Esophagus squamous epithelium (tissue), 5 donors: ENCODE results near the gene STAM. TPM values are rescaled to one million over a fixed set of nuclear protein-coding genes. Genes with fewer than 3 reads are reported as not detected.

ENCODE experiments used
- DNase-seq: peaks from one replicate; lab custom pipeline; 2025; lab: John Stamatoyannopoulos, UW
- H3K27ac ChIP-seq, 4 donors: fragments of 200-600 bp; sonication (generic); one replicate each; pipeline ENCODE4 v1.5.1; 2016 to 2019; ENCODE audit warnings: mild to moderate bottlenecking in 1 of 4
- H3K27me3 ChIP-seq, 4 donors: fragments of 200-600 bp; sonication (generic); 1 replicate in 3 of 4; 2 replicates in 1 of 4; pipeline versions ENCODE4 v1.5.1 to v1.6.0; 2017 to 2021; ENCODE audit warnings: antibody characterized with exemption in 1 of 4
- H3K36me3 ChIP-seq, 3 donors: fragments of 200-600 bp; sonication (generic); one replicate each; pipeline ENCODE4 v1.5.1; 2016 to 2019
- H3K4me1 ChIP-seq, 3 donors: fragments of 200-600 bp; sonication (generic); one replicate each; pipeline ENCODE4 v1.5.1; 2017 to 2019
- H3K4me3 ChIP-seq, 4 donors: fragments of 200-600 bp; sonication (generic); 1 replicate in 3 of 4; 2 replicates in 1 of 4; pipeline ENCODE4 v1.5.1; 2016 to 2019; ENCODE audit warnings: mild to moderate bottlenecking in 2 of 4, moderate library complexity in 1 of 4
- H3K9me3 ChIP-seq, 3 donors: fragments of 200-600 bp; sonication (generic); one replicate each; pipeline ENCODE4 v1.5.1; 2016 to 2019
- POLR2A ChIP-seq, 4 donors: fragments of 450-650 bp; IDR thresholded peaks; one replicate each; pipeline ENCODE4 v1.6.1; 2017; ENCODE audit warnings: antibody characterized with exemption in 4 of 4, mild to moderate bottlenecking in 4 of 4, moderate library complexity in 3 of 4
- WGBS, 2 donors: methylation state at CpG; one replicate each; pipeline ENCODE4 v1.1.5; 2018; 5-methylcytosine and 5-hydroxymethylcytosine counted together
- intact Hi-C: fragments of 100-400 bp; cut with DNase I; formaldehyde crosslinking; loops from one replicate; pipeline ENCODE4 v1.15.0; 2022
- total RNA-seq, 4 donors: library from RNA; depleted of rRNA; stranded (reverse); fragments of >200 nt; gene quantifications; one replicate each; pipeline ENCODE4 v1.1.0, GENCODE V29; 2016
- TF ChIP-seq, protein P1 (sequence below), 6 experiments: fragments of 450-650 bp in 4 of 6; fragments of 200-600 bp in 2 of 6; sonication (generic) in 2 of 6; IDR thresholded peaks; one replicate each; pipeline ENCODE4 v1.5.1; 2016 to 2019; ENCODE audit warnings: antibody characterized with exemption in 6 of 6, mild to moderate bottlenecking in 4 of 6, moderate library complexity in 4 of 6
- donor health status: DM: yes; HTN: yes; CAD: no.

STAM gene
- total RNA-seq, 4 donors from 2014 or later, result 19.9 to 28.6 (median 22.7) TPM

DNA sequence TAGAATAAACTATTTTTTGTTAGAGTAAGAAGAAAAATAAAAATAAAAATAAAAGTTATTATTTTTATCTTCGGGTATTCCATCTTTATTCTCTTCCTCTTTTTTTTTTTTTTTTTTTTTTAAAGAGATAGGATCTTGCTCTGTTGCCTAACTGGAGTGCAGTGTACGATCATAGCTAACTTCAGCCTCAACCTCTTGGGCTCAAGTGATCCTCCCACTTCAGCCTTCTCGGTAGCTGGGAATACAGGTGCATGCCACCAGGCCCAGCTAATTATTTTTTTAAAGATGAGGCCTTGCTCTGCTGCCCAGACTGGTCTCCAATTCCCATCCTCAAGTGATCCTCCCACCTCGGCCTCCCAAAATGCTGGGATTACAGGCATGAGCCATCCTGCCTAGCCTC is 15.4 kb downstream of the STAM start:
- TF ChIP-seq POLR2A (IDR thresholded peaks at IDR 0.05), result no peak
- TF ChIP-seq, protein P1, sequence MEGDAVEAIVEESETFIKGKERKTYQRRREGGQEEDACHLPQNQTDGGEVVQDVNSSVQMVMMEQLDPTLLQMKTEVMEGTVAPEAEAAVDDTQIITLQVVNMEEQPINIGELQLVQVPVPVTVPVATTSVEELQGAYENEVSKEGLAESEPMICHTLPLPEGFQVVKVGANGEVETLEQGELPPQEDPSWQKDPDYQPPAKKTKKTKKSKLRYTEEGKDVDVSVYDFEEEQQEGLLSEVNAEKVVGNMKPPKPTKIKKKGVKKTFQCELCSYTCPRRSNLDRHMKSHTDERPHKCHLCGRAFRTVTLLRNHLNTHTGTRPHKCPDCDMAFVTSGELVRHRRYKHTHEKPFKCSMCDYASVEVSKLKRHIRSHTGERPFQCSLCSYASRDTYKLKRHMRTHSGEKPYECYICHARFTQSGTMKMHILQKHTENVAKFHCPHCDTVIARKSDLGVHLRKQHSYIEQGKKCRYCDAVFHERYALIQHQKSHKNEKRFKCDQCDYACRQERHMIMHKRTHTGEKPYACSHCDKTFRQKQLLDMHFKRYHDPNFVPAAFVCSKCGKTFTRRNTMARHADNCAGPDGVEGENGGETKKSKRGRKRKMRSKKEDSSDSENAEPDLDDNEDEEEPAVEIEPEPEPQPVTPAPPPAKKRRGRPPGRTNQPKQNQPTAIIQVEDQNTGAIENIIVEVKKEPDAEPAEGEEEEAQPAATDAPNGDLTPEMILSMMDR (IDR thresholded peaks at IDR 0.05), result no peak
- Histone ChIP-seq H3K36me3 (peaks cover 0 to 26% (median 0%) of the 10 kb centered on the region in 3 donors), H3K4me1 (peaks cover 0 to 14% (median 2%) of the 10 kb centered on the region in 3 donors), H3K27me3 (no peaks in the 10 kb centered on the region), H3K4me3 (no peak overlapping the region), H3K9me3 (no peaks in the 10 kb centered on the region), H3K27ac (no peak overlapping the region)
- DNase-seq, result no peak
- intact Hi-C loops, result no loop called here
- WGBS, 2 donors, result 86 to 89% methylated on average over 4 of the region's 4 CpGs

DNA sequence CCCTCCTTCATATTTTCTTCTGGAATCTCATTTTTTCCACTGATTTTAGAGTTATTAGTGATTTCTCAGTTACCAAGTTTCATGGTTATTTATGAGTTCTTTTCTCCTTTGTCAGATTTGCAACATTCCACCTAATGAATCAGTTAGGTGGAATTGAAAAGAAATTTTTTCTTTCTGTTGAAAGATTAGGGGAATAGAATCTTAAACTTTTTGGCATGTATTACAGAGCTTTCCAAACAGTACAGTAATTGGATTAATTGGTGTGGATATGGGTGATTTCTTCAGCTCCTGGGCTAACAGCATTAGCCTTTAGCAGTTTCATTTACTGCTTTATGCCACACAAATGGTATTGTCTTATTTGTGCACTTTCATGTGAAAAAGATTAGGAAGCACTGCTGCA is 17.0 kb downstream of the STAM start:
- Histone ChIP-seq H3K4me1 (peaks cover 0 to 25% (median 2%) of the 10 kb centered on the region in 3 donors), H3K27me3 (no peaks in the 10 kb centered on the region), H3K36me3 (peaks cover 0 to 26% (median 0%) of the 10 kb centered on the region in 3 donors), H3K4me3 (no peak overlapping the region), H3K27ac (no peak overlapping the region), H3K9me3 (no peaks in the 10 kb centered on the region)
- TF ChIP-seq, protein P1 (IDR thresholded peaks at IDR 0.05), result no peak
- TF ChIP-seq POLR2A (IDR thresholded peaks at IDR 0.05), result no peak
- no peak for DNase-seq
- intact Hi-C loops, result no loop called here

DNA sequence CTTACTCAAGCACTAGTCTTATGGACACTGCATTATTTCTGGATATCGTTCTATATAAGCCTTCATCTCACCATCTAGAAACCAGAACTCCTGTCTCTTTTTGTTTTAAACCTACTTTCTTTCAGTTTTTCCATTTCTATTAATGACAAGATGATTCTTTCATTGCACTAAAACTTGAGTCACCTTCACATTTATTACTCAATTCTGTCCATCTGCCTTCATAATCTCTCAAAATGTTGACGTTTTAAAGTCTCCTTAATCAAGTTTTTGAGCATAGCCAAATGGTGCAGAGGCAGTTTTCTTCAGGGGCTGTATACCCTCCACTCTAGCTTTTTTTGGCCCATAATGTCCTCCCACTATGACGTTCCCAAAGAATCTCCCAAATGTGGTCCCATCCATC is 17.6 kb downstream of the STAM start:
- no peaks in the 10 kb centered on the region for H3K27me3 ChIP-seq
- DNase-seq, result no peak
- H3K27ac ChIP-seq, result no peak overlapping the region
- 81 to 86% methylated on average over 3 of the region's 3 CpGs for WGBS, 2 donors
- H3K9me3 ChIP-seq, result no peaks in the 10 kb centered on the region
- TF ChIP-seq, protein P1 (IDR thresholded peaks at IDR 0.05), result no peak
- TF ChIP-seq POLR2A (IDR thresholded peaks at IDR 0.05), result no peak
- H3K4me3 ChIP-seq, result no peak overlapping the region
- peaks cover 0 to 26% (median 0%) of the 10 kb centered on the region in 3 donors for H3K36me3 ChIP-seq
- peaks cover 0 to 26% (median 4%) of the 10 kb centered on the region in 3 donors for H3K4me1 ChIP-seq
- intact Hi-C loops, result no loop called here

DNA sequence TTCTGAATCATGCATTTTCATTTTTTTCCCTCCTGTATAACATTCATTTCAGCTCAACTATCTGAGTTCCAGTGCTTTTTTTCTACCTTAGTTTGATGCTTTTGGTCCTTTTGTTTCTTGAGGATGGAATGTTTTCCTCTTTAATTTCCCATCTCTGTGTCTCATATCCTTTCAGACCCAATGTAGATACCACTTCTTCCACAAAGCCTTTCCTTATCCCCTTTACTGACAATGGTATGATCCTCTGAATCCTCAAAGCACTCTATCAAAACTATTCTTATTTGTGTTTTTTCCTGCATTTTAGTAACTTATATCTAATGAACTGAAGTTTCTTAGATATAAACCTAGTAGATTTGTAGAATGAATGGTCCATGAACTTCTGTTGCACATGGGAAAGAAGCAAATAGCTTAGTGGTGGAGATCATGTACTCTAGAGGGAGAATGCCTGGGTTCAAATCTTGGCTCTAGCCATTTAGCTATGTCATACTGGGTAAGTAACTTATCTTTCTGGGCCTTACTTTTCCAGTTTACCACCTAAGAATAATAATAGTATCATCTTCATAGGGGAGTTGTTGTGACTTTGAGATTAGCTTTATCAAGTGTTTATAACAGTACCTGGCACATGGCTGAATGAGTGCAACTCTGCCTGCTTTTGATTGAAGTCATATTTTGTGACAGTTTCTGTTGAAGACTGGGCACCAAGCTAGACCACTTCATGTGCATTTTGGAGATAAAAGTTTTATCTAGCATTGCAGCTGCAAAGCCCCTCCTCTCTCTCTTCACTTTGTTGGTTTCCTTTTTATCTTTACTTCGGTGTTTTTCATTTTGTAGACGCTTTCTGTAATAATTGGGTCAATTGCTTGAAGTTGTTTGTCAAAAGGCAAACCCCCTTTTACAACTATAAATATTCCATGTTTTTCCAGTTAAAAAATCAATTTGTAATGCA is 18.5 kb downstream of the STAM start:
- peaks cover 0 to 26% (median 0%) of the 10 kb centered on the region in 3 donors for H3K36me3 ChIP-seq
- no peaks in the 10 kb centered on the region for H3K9me3 ChIP-seq
- intact Hi-C loops, result no loop called here
- H3K4me1 ChIP-seq, result peaks cover 0 to 20% (median 2%) of the 10 kb centered on the region in 3 donors
- no peak for DNase-seq
- no peak overlapping the region for H3K27ac ChIP-seq
- no peaks in the 10 kb centered on the region for H3K27me3 ChIP-seq
- 72 to 79% methylated on average over 2 of the region's 2 CpGs for WGBS, 2 donors
- no peak overlapping the region for H3K4me3 ChIP-seq
- TF ChIP-seq, protein P1 (IDR thresholded peaks at IDR 0.05), result no peak
- no peak for TF ChIP-seq POLR2A (IDR thresholded peaks at IDR 0.05)

DNA sequence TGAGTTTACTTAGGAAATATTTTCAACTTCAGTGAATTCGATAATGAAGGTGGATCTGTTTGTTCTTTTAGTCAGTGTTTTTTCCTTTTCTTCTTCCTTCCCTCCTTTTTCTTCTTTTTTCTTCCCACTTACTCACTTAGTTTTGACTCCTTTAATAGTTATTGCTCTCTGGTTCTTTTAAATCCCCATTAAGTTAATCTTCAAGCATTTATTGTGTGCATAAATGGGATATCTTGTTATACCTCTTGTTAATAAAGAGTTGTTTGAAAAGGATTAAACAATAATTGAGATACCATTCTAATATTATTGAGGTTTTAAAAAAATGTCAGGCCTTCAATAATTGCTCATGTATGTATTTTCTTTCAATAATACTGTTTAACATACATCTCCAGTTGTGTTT is 19.5 kb downstream of the STAM start:
- DNase-seq, result no peak
- H3K4me1 ChIP-seq, result peaks cover 0 to 24% (median 2%) of the 10 kb centered on the region in 3 donors
- no peak overlapping the region for H3K27ac ChIP-seq
- TF ChIP-seq, protein P1 (IDR thresholded peaks at IDR 0.05), result no peak
- TF ChIP-seq POLR2A (IDR thresholded peaks at IDR 0.05), result no peak
- H3K27me3 ChIP-seq, result no peaks in the 10 kb centered on the region
- WGBS, 2 donors, result 63 to 78% methylated on average over 1 of the region's 1 CpG
- H3K9me3 ChIP-seq, result no peaks in the 10 kb centered on the region
- intact Hi-C loops, result no loop called here
- no peak overlapping the region for H3K4me3 ChIP-seq
- H3K36me3 ChIP-seq, result peaks cover 0 to 26% (median 0%) of the 10 kb centered on the region in 3 donors
